ENCODE measurements around the gene PTGDS.

- TF ChIP-seq ZNF281 (CRISPR knock-in tag; IDR thresholded peaks at IDR 0.05): no peak
- TF ChIP-seq CTCF (IDR thresholded peaks at IDR 0.05): no peak
- TF ChIP-seq CREM (CRISPR knock-in tag; IDR thresholded peaks at IDR 0.05): no peak
- no peak for TF ChIP-seq MAX (CRISPR knock-in tag; IDR thresholded peaks at IDR 0.05)
- no peak for TF ChIP-seq ATF2 (CRISPR knock-in tag; IDR thresholded peaks at IDR 0.05; ENCODE audit: borderline replicate concordance, low read depth)
- TF ChIP-seq ATF3 (CRISPR knock-in tag; conservative IDR thresholded peaks at IDR 0.05): no peak
- TF ChIP-seq ZNF263 (CRISPR knock-in tag; IDR thresholded peaks at IDR 0.05; ENCODE audit: low read depth): no peak
- no peak for TF ChIP-seq KAT7 (CRISPR knock-in tag; IDR thresholded peaks at IDR 0.05; ENCODE audit: borderline replicate concordance)
Observed at GRCh38 chr9:137002646-137003041, 25.3 kb downstream of the PTGDS start.
